IPS-18a (cell line): Measurements from ENCODE around the gene BAZ2A.
A peak's percentile ranks its signal among the peaks of the same experiment; 100 is the strongest.

Experiments
- H3K27ac ChIP-seq: one replicate; pipeline ENCODE4 v1.5.1; 2013; ENCODE audit warnings: low read length
- H3K27me3 ChIP-seq: one replicate; pipeline ENCODE4 v1.6.1; 2013; ENCODE audit warnings: mild to moderate bottlenecking, low read length; ENCODE audit not compliant: control insufficient read depth, insufficient read depth
- H3K36me3 ChIP-seq: one replicate; pipeline ENCODE4 v1.6.1; 2013; ENCODE audit warnings: low read depth, low read length; ENCODE audit not compliant: control insufficient read depth
- H3K4me1 ChIP-seq: one replicate; pipeline ENCODE4 v1.6.1; 2013; ENCODE audit warnings: low read depth, low read length; ENCODE audit not compliant: control insufficient read depth
- H3K4me3 ChIP-seq: one replicate; pipeline ENCODE4 v1.5.1; 2013; ENCODE audit warnings: low read length
- H3K9ac ChIP-seq: one replicate; pipeline ENCODE4 v1.6.1; 2013; ENCODE audit warnings: mild to moderate bottlenecking, low read length, moderate library complexity
- H3K9me3 ChIP-seq: one replicate; pipeline ENCODE4 v1.6.1; 2013; ENCODE audit warnings: low read depth, low read length; ENCODE audit not compliant: control insufficient read depth

BAZ2A gene

GRCh38 chr12:56630180-56630632 is at the start of gene BAZ2A:
BAZ2A (minus strand) TSS chr12:56630326; CDS start chr12:56617530, 12,796 bp downstream.
- no peaks in the 10 kb centered on the region for H3K36me3 ChIP-seq
- peak within 1 kb of the TSS; percentile 76 for H3K9ac ChIP-seq
- H3K9me3 ChIP-seq = no peaks in the 10 kb centered on the region
- no peaks in the 10 kb centered on the region for H3K27me3 ChIP-seq
- H3K4me3 ChIP-seq = peak within 1 kb of the TSS; percentile 83
- no peak within 1 kb of the TSS for H3K27ac ChIP-seq
- H3K4me1 ChIP-seq = peaks cover 37% of the 10 kb centered on the region

GRCh38 chr12:56678852-56679251 is 48.7 kb upstream of the BAZ2A start:
- Histone ChIP-seq H3K4me3 (no peak overlapping the region), H3K27ac (no peak overlapping the region), H3K4me1 (peaks cover under 1% of the 10 kb centered on the region), H3K36me3 (peaks cover 21% of the 10 kb centered on the region), H3K27me3 (no peaks in the 10 kb centered on the region), H3K9me3 (no peaks in the 10 kb centered on the region), H3K9ac (no peak overlapping the region)

GRCh38 chr12:56677680-56678079 is 47.6 kb upstream of the BAZ2A start:
- Histone ChIP-seq H3K9me3 (no peaks in the 10 kb centered on the region), H3K27me3 (no peaks in the 10 kb centered on the region), H3K9ac (no peak overlapping the region), H3K36me3 (peaks cover 25% of the 10 kb centered on the region), H3K4me1 (no peaks in the 10 kb centered on the region), H3K4me3 (no peak overlapping the region), H3K27ac (no peak overlapping the region)

GRCh38 chr12:56676851-56677580 is 46.9 kb upstream of the BAZ2A start:
- no peaks in the 10 kb centered on the region for H3K4me1 ChIP-seq
- H3K9me3 ChIP-seq = no peaks in the 10 kb centered on the region
- no peak overlapping the region for H3K27ac ChIP-seq
- H3K27me3 ChIP-seq = no peaks in the 10 kb centered on the region
- H3K4me3 ChIP-seq = no peak overlapping the region
- H3K36me3 ChIP-seq = peaks cover 32% of the 10 kb centered on the region
- no peak overlapping the region for H3K9ac ChIP-seq

GRCh38 chr12:56671608-56672007 is 41.5 kb upstream of the BAZ2A start:
- H3K27me3 ChIP-seq = no peaks in the 10 kb centered on the region
- H3K4me1 ChIP-seq = no peaks in the 10 kb centered on the region
- peaks cover 62% of the 10 kb centered on the region for H3K36me3 ChIP-seq
- H3K4me3 ChIP-seq = no peak overlapping the region
- H3K9ac ChIP-seq = no peak overlapping the region
- H3K9me3 ChIP-seq = no peaks in the 10 kb centered on the region
- no peak overlapping the region for H3K27ac ChIP-seq

- no peak overlapping the region for H3K4me3 ChIP-seq
- H3K36me3 ChIP-seq = peaks cover 70% of the 10 kb centered on the region
- no peak overlapping the region for H3K27ac ChIP-seq
- no peaks in the 10 kb centered on the region for H3K4me1 ChIP-seq
- no peaks in the 10 kb centered on the region for H3K27me3 ChIP-seq
- H3K9me3 ChIP-seq = no peaks in the 10 kb centered on the region
- H3K9ac ChIP-seq = no peak overlapping the region
These were observed 40.7 kb upstream of the BAZ2A start for GRCh38 chr12:56670836-56671235.

GRCh38 chr12:56668197-56668457 is 38.0 kb upstream of the BAZ2A start:
- no peak overlapping the region for H3K27ac ChIP-seq
- no peaks in the 10 kb centered on the region for H3K27me3 ChIP-seq
- H3K9ac ChIP-seq = no peak overlapping the region
- peaks cover 96% of the 10 kb centered on the region for H3K36me3 ChIP-seq
- H3K4me1 ChIP-seq = no peaks in the 10 kb centered on the region
- no peaks in the 10 kb centered on the region for H3K9me3 ChIP-seq
- H3K4me3 ChIP-seq = no peak overlapping the region

- no peak overlapping the region for H3K4me3 ChIP-seq
- H3K9me3 ChIP-seq = no peaks in the 10 kb centered on the region
- H3K36me3 ChIP-seq = peaks cover 43% of the 10 kb centered on the region
- no peaks in the 10 kb centered on the region for H3K4me1 ChIP-seq
- H3K27me3 ChIP-seq = no peaks in the 10 kb centered on the region
- no peak overlapping the region for H3K9ac ChIP-seq
- H3K27ac ChIP-seq = no peak overlapping the region
These were observed 32.0 kb upstream of the BAZ2A start for GRCh38 chr12:56661979-56662638.

- no peak overlapping the region for H3K9ac ChIP-seq
- no peak overlapping the region for H3K4me3 ChIP-seq
- no peaks in the 10 kb centered on the region for H3K9me3 ChIP-seq
- peaks cover 38% of the 10 kb centered on the region for H3K36me3 ChIP-seq
- no peaks in the 10 kb centered on the region for H3K4me1 ChIP-seq
- H3K27me3 ChIP-seq = no peaks in the 10 kb centered on the region
- H3K27ac ChIP-seq = no peak overlapping the region
These were observed 31.4 kb upstream of the BAZ2A start for GRCh38 chr12:56661560-56661959.

GRCh38 chr12:56658921-56659320 is 28.8 kb upstream of the BAZ2A start:
- Histone ChIP-seq H3K9me3 (no peaks in the 10 kb centered on the region), H3K36me3 (peaks cover 12% of the 10 kb centered on the region), H3K4me1 (no peaks in the 10 kb centered on the region), H3K27ac (no peak overlapping the region), H3K9ac (no peak overlapping the region), H3K4me3 (no peak overlapping the region), H3K27me3 (no peaks in the 10 kb centered on the region)

GRCh38 chr12:56657416-56658379 is 27.6 kb upstream of the BAZ2A start:
- no peak overlapping the region for H3K4me3 ChIP-seq
- H3K9ac ChIP-seq = no peak overlapping the region
- no peaks in the 10 kb centered on the region for H3K9me3 ChIP-seq
- H3K27ac ChIP-seq = no peak overlapping the region
- H3K27me3 ChIP-seq = no peaks in the 10 kb centered on the region
- H3K36me3 ChIP-seq = no peaks in the 10 kb centered on the region
- no peaks in the 10 kb centered on the region for H3K4me1 ChIP-seq
